GM23338 (cell line): ENCODE results near the gene CNOT1. TPM values are rescaled to one million over a fixed set of nuclear protein-coding genes. Genes with fewer than 3 reads are reported as not detected.
"Not testable (repeated sequence)": the region's sequence is repeated elsewhere in the genome, so short reads cannot be mapped to it uniquely, and the experiment has no call there.

ENCODE experiments used
- ATAC-seq: fragments of 200-7000 bp; cut with Tn5 transposase; 3 replicates; pipeline ENCODE4 v1.9.1; 2020
- DNase-seq: peaks from one replicate; pipeline ENCODE4 v3.0.0-alpha.2; 2015; ENCODE audit warnings: low spot score
- H2AFZ ChIP-seq: fragments of 200-600 bp; sonication (generic); 2 replicates; pipeline ENCODE4 v1.8.0; 2016; ENCODE audit warnings: antibody characterized with exemption, mild to moderate bottlenecking, moderate library complexity
- H3F3A ChIP-seq: fragments of 200-600 bp; sonication (generic); replicated peaks from 2 replicates; pipeline ENCODE4 v1.8.0; 2017; ENCODE audit warnings: antibody characterized with exemption, mixed run types, low read depth
- H3K27ac ChIP-seq: fragments of 200-600 bp; sonication (generic); 2 replicates; pipeline ENCODE4 v1.6.1; 2016; ENCODE audit warnings: low read depth
- H3K27me3 ChIP-seq: fragments of 200-600 bp; sonication (generic); 2 replicates; pipeline ENCODE4 v1.8.0; 2016; ENCODE audit warnings: mild to moderate bottlenecking, mixed run types, moderate library complexity; ENCODE audit not compliant: insufficient read depth
- H3K36me3 ChIP-seq: fragments of 200-600 bp; sonication (generic); 2 replicates; pipeline ENCODE4 v1.8.0; 2016; ENCODE audit warnings: mild to moderate bottlenecking; ENCODE audit not compliant: insufficient read depth
- H3K4me1 ChIP-seq: fragments of 200-600 bp; sonication (generic); 2 replicates; pipeline ENCODE4 v1.8.0; 2016; ENCODE audit warnings: mild to moderate bottlenecking, moderate library complexity; ENCODE audit not compliant: insufficient read depth
- H3K4me2 ChIP-seq: fragments of 200-600 bp; sonication (generic); 2 replicates; pipeline ENCODE4 v1.7.1; 2017; ENCODE audit warnings: mixed run types
- H3K4me3 ChIP-seq: fragments of 200-600 bp; sonication (generic); 2 replicates; pipeline ENCODE4 v1.6.1; 2016; ENCODE audit warnings: mixed run types
- H3K79me2 ChIP-seq: fragments of 200-600 bp; sonication (generic); replicated peaks from 2 replicates; pipeline ENCODE4 v1.8.0; 2017; ENCODE audit warnings: mild to moderate bottlenecking; ENCODE audit not compliant: insufficient read depth
- H3K9me2 ChIP-seq: fragments of 200-600 bp; sonication (generic); 2 replicates; pipeline ENCODE4 v1.8.0; 2017; ENCODE audit not compliant: insufficient read depth
- H4K20me1 ChIP-seq: fragments of 200-600 bp; sonication (generic); replicated peaks from 2 replicates; pipeline ENCODE4 v1.8.0; 2017; ENCODE audit warnings: mild to moderate bottlenecking; ENCODE audit not compliant: insufficient read depth
- H3K27ac Mint-ChIP-seq: 2 replicates; pipeline ENCODE4 v1.8.0; 2020; ENCODE audit warnings: inconsistent platforms, mild to moderate bottlenecking, moderate library complexity, mixed read lengths
- H3K27me3 Mint-ChIP-seq: 3 replicates; pipeline ENCODE4 v1.8.0; 2022; ENCODE audit warnings: low read depth, mild to moderate bottlenecking, moderate library complexity, mixed read lengths, inconsistent platforms; ENCODE audit not compliant: insufficient read depth, poor library complexity
- H3K36me3 Mint-ChIP-seq: 3 replicates; pipeline ENCODE4 v1.8.0; 2021; ENCODE audit warnings: low read depth, mild to moderate bottlenecking, inconsistent platforms, moderate library complexity, mixed read lengths
- H3K4me1 Mint-ChIP-seq: 3 replicates; pipeline ENCODE4 v1.8.0; 2020; ENCODE audit warnings: mild to moderate bottlenecking, inconsistent platforms, mixed read lengths
- H3K4me3 Mint-ChIP-seq: 3 replicates; pipeline ENCODE4 v1.8.0; 2021; ENCODE audit warnings: moderate library complexity, mild to moderate bottlenecking, inconsistent platforms, mixed read lengths
- H3K9me3 Mint-ChIP-seq: 3 replicates; pipeline ENCODE4 v1.8.0; 2020; ENCODE audit warnings: moderate library complexity, mild to moderate bottlenecking, inconsistent platforms, mixed read lengths
- CREB1 ChIP-seq: fragments of 250-450 bp; sonication (Bioruptor Pico); IDR thresholded peaks from 2 replicates; pipeline ENCODE4 v1.5.0; 2020; ENCODE audit warnings: low read depth, mild to moderate bottlenecking, moderate library complexity
- EZH2phosphoT487 ChIP-seq: fragments of 200-600 bp; sonication (generic); IDR thresholded peaks from one replicate; pipeline ENCODE4 v1.8.1; 2018; ENCODE audit warnings: antibody characterized with exemption; ENCODE audit not compliant: unreplicated experiment
- JUNB ChIP-seq: IDR thresholded peaks from one replicate; pipeline ENCODE4 v1.6.1; 2016; ENCODE audit warnings: antibody characterized with exemption; ENCODE audit not compliant: unreplicated experiment
- ZNF114 ChIP-seq: fragments of 250-450 bp; sonication (Bioruptor Pico); IDR thresholded peaks from 2 replicates; pipeline ENCODE4 v1.5.0; 2020; ENCODE audit warnings: mild to moderate bottlenecking, moderate library complexity
- ZNF331 ChIP-seq: fragments of 250-450 bp; sonication (Bioruptor Pico); IDR thresholded peaks from 2 replicates; pipeline ENCODE4 v1.5.0; 2020; ENCODE audit warnings: low read depth, mild to moderate bottlenecking, moderate library complexity
- polyA plus RNA-seq: library from polyadenylated mRNA; unstranded; fragments of >200 nt; fragmentation: Nextera tagmentation; extraction: Ambion mirVana; gene quantifications from 2 replicates; pipeline ENCODE4 v1.2.1, GENCODE V29; 2016
- total RNA-seq: library from RNA; depleted of rRNA; stranded (reverse); fragments of >200 nt; shearing (Covaris generic); gene quantifications from 2 replicates; pipeline ENCODE4 v1.2.3, GENCODE V29; 2014
- TF ChIP-seq, protein P1 (sequence below), 2 experiments: fragments of 200-600 bp in 1 of 2; sonication (generic) in 1 of 2; conservative IDR thresholded peaks; 2 replicates each; pipeline versions ENCODE4 v1.5.1 to v1.6.1; 2016 to 2017; ENCODE audit warnings: antibody characterized with exemption in 2 of 2, low read depth in 2 of 2, mild to moderate bottlenecking in 2 of 2, moderate library complexity in 1 of 2
- TF ChIP-seq, protein P2 (sequence below): fragments of 250-450 bp; sonication (Bioruptor Pico); IDR thresholded peaks from 2 replicates; pipeline ENCODE4 v1.5.0; 2020; ENCODE audit warnings: mild to moderate bottlenecking, moderate library complexity

The CNOT1 gene
- total and polyA plus RNA-seq, 2 experiments from 2014 or later: 59.2 to 298 TPM

DNA sequence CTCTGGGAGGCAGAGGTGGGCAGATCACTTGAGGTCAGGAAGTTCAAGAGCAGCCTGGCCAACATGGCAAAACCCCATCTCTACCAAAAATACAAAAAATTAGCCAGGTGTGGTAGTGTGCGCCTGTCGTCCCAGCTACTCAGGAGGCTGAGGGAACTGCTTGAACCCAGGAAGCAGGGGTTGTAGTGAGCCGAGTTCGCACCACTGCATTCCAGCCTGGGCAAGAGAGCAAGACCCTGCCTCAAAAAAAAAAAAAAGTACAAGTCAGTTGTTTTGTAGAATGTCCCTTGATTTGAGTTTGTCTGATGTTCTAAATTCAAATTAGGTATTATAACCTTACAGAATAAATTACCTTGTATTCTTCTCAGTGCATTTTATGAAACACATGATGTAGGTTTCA is 63.9 kb downstream of the CNOT1 start:
- not testable (repeated sequence) for ATAC-seq, H3K4me3 Mint-ChIP-seq, H2AFZ ChIP-seq, H3K27me3 Mint-ChIP-seq, DNase-seq, H3F3A ChIP-seq, H3K9me2 ChIP-seq, H3K4me1 Mint-ChIP-seq, H3K27ac Mint-ChIP-seq, H3K4me1 ChIP-seq, H3K4me3 ChIP-seq, H3K27me3 ChIP-seq, H3K4me2 ChIP-seq, H3K9me3 Mint-ChIP-seq, H3K27ac ChIP-seq
- H3K36me3 Mint-ChIP-seq: peaks cover 67% of the 10 kb centered on the region
- peaks cover 34% of the 10 kb centered on the region for H3K36me3 ChIP-seq
- peaks cover 40% of the 10 kb centered on the region for H4K20me1 ChIP-seq
- peaks cover 83% of the 10 kb centered on the region for H3K79me2 ChIP-seq

DNA sequence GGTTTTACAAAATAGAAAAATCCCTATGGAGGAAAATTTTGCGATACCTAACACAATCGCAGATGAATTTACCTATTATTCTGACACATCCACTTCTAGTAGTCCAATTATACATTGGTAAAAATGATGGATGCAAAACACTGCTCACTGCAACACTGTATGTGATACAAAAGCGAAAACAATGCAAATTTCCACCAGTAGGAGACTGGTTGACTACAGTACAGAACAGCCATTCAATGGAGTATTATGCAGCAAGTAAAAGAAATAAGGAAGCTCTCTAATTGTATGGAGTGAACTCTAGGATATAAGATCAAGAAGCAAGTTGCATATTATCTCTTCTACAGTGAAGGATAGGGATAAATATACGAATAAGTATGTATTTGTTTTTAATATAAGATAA is 65.9 kb downstream of the CNOT1 start:
- Histone ChIP-seq H3K9me2 (no peaks in the 10 kb centered on the region), H3K27me3 (no peaks in the 10 kb centered on the region), H3K4me2 (no peak overlapping the region), H3K79me2 (peaks cover 76% of the 10 kb centered on the region), H3K4me1 (no peaks in the 10 kb centered on the region), H3K27ac (no peak overlapping the region), H3K4me3 (no peak overlapping the region), H3F3A (no peaks in the 10 kb centered on the region), H4K20me1 (peaks cover 35% of the 10 kb centered on the region), H2AFZ (no peak overlapping the region), H3K36me3 (peaks cover 37% of the 10 kb centered on the region)
- Mint-ChIP-seq H3K36me3 (peaks cover 63% of the 10 kb centered on the region), H3K4me1 (no peaks in the 10 kb centered on the region), H3K9me3 (no peaks in the 10 kb centered on the region), H3K4me3 (no peak overlapping the region), H3K27ac (no peak overlapping the region), H3K27me3 (peaks cover 3% of the 10 kb centered on the region)
- TF ChIP-seq ZNF331 (no peak), EZH2phosphoT487 (no peak)
- TF ChIP-seq, protein P1, sequence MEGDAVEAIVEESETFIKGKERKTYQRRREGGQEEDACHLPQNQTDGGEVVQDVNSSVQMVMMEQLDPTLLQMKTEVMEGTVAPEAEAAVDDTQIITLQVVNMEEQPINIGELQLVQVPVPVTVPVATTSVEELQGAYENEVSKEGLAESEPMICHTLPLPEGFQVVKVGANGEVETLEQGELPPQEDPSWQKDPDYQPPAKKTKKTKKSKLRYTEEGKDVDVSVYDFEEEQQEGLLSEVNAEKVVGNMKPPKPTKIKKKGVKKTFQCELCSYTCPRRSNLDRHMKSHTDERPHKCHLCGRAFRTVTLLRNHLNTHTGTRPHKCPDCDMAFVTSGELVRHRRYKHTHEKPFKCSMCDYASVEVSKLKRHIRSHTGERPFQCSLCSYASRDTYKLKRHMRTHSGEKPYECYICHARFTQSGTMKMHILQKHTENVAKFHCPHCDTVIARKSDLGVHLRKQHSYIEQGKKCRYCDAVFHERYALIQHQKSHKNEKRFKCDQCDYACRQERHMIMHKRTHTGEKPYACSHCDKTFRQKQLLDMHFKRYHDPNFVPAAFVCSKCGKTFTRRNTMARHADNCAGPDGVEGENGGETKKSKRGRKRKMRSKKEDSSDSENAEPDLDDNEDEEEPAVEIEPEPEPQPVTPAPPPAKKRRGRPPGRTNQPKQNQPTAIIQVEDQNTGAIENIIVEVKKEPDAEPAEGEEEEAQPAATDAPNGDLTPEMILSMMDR (conservative IDR thresholded peaks at IDR 0.05; ENCODE audit: low read depth in 2 of 2): 0 out of 4 replicates have a peak, but pooled peaks of 1 of the 2 experiments have one; percentile 24
- DNase-seq (peak; percentile 17), ATAC-seq (no peak)

DNA sequence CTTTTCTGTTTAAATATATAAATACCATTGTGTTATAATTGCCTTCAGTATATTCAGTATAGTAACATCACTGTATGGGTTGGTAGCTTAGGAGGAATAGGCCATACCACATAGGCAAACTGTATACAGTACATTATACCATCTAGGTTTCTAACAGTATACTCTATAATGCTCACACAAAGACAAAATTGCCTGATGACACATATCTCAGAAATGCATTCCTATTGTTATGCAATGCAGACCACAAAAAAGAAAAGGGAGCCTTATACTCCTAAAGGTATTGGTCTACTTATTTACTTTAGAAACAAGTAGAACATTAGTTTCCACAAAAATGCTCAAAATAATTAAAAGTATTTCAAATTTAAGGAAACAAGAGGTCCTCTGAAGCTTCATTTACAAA is 66.4 kb downstream of the CNOT1 start:
- peaks cover 3% of the 10 kb centered on the region for H3K27me3 Mint-ChIP-seq
- no peaks in the 10 kb centered on the region for H3K4me1 Mint-ChIP-seq
- Histone ChIP-seq H3K27ac (no peak overlapping the region), H4K20me1 (peaks cover 32% of the 10 kb centered on the region), H3F3A (no peaks in the 10 kb centered on the region), H3K27me3 (no peaks in the 10 kb centered on the region), H3K4me2 (no peak overlapping the region), H3K36me3 (peaks cover 40% of the 10 kb centered on the region), H3K79me2 (peaks cover 73% of the 10 kb centered on the region), H3K9me2 (no peaks in the 10 kb centered on the region), H3K4me3 (no peak overlapping the region), H2AFZ (no peak overlapping the region), H3K4me1 (no peaks in the 10 kb centered on the region)
- H3K36me3 Mint-ChIP-seq: peaks cover 64% of the 10 kb centered on the region
- no peak for DNase-seq
- H3K27ac Mint-ChIP-seq: no peak overlapping the region
- H3K9me3 Mint-ChIP-seq: no peaks in the 10 kb centered on the region
- ATAC-seq: no peak
- no peak overlapping the region for H3K4me3 Mint-ChIP-seq
- TF ChIP-seq EZH2phosphoT487 (no peak), ZNF331 (no peak), ZNF114 (no peak), JUNB (no peak), CREB1 (CRISPR knock-in tag) (no peak)
- TF ChIP-seq, protein P2, sequence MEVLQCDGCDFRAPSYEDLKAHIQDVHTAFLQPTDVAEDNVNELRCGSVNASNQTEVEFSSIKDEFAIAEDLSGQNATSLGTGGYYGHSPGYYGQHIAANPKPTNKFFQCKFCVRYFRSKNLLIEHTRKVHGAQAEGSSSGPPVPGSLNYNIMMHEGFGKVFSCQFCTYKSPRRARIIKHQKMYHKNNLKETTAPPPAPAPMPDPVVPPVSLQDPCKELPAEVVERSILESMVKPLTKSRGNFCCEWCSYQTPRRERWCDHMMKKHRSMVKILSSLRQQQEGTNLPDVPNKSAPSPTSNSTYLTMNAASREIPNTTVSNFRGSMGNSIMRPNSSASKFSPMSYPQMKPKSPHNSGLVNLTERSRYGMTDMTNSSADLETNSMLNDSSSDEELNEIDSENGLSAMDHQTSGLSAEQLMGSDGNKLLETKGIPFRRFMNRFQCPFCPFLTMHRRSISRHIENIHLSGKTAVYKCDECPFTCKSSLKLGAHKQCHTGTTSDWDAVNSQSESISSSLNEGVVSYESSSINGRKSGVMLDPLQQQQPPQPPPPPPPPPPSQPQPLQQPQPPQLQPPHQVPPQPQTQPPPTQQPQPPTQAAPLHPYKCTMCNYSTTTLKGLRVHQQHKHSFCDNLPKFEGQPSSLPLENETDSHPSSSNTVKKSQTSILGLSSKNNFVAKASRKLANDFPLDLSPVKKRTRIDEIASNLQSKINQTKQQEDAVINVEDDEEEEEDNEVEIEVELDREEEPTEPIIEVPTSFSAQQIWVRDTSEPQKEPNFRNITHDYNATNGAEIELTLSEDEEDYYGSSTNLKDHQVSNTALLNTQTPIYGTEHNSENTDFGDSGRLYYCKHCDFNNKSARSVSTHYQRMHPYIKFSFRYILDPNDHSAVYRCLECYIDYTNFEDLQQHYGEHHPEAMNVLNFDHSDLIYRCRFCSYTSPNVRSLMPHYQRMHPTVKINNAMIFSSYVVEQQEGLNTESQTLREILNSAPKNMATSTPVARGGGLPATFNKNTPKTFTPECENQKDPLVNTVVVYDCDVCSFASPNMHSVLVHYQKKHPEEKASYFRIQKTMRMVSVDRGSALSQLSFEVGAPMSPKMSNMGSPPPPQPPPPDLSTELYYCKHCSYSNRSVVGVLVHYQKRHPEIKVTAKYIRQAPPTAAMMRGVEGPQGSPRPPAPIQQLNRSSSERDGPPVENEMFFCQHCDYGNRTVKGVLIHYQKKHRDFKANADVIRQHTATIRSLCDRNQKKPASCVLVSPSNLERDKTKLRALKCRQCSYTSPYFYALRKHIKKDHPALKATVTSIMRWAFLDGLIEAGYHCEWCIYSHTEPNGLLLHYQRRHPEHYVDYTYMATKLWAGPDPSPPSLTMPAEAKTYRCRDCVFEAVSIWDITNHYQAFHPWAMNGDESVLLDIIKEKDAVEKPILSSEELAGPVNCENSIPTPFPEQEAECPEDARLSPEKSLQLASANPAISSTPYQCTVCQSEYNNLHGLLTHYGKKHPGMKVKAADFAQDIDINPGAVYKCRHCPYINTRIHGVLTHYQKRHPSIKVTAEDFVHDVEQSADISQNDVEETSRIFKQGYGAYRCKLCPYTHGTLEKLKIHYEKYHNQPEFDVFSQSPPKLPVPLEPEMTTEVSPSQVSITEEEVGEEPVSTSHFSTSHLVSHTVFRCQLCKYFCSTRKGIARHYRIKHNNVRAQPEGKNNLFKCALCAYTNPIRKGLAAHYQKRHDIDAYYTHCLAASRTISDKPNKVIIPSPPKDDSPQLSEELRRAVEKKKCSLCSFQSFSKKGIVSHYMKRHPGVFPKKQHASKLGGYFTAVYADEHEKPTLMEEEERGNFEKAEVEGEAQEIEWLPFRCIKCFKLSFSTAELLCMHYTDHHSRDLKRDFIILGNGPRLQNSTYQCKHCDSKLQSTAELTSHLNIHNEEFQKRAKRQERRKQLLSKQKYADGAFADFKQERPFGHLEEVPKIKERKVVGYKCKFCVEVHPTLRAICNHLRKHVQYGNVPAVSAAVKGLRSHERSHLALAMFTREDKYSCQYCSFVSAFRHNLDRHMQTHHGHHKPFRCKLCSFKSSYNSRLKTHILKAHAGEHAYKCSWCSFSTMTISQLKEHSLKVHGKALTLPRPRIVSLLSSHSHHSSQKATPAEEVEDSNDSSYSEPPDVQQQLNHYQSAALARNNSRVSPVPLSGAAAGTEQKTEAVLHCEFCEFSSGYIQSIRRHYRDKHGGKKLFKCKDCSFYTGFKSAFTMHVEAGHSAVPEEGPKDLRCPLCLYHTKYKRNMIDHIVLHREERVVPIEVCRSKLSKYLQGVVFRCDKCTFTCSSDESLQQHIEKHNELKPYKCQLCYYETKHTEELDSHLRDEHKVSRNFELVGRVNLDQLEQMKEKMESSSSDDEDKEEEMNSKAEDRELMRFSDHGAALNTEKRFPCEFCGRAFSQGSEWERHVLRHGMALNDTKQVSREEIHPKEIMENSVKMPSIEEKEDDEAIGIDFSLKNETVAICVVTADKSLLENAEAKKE (CRISPR knock-in tag): no peak
